Activated T-helper 9 cell treated with anti-CD3 and anti-CD28 coated beads, Interleukin-2, amount 50 U/mL, for 16 hours (primary cell): ENCODE data around the gene XYLT1.

Source experiments
- DNase-seq: peaks from one replicate; pipeline ENCODE4 v3.0.0-alpha.2; 2020; ENCODE audit warnings: low read depth

XYLT1 gene

GRCh38 chr16:17252064-17252463, 218.7 kb downstream of the XYLT1 start:
- no peak for DNase-seq

DNA sequence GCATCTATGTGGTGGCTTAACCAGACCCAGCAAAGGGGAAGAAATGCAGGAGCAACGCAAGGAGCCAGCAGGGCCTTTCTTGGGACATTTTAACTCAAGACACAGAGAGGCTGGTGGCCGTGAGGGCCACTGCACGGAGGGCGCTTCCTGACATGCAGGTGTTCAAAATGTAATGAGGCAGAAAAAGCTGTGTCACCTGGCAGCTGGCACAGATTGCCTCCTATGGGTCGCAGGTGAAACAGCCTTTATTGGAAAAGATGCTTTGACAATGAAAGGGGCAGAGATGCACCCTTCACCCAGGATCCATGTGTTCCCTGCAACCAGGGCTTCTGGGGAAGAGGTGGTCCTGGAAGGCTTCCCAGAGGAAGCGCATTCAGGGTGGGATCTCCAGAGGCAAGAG, 219.3 kb downstream of the XYLT1 start:
- DNase-seq, result no peak

- DNase-seq, result no peak
These were observed 223.6 kb downstream of the XYLT1 start for GRCh38 chr16:17246974-17247732.

- no peak for DNase-seq
These were observed 224.4 kb downstream of the XYLT1 start for GRCh38 chr16:17246268-17246885.

DNA sequence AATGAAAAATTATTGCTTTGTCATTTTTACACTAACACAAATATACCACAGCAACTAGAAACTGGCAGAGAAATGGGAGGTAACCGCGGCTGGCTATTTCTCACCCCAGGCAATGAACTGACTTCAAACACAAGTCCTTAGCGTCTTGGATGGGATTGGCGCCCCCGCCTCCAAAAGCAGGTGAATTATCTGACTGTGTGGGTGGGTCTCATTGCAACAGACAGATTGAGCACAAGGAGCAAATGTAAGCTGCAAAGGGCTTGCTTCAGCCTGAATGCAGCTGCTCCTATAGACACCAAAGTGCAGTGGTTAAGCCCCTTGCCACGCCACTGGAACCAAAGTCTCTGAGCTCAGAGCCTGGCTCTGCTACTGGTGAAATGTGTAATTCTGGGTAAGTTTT, 225.0 kb downstream of the XYLT1 start:
- no peak for DNase-seq

DNA sequence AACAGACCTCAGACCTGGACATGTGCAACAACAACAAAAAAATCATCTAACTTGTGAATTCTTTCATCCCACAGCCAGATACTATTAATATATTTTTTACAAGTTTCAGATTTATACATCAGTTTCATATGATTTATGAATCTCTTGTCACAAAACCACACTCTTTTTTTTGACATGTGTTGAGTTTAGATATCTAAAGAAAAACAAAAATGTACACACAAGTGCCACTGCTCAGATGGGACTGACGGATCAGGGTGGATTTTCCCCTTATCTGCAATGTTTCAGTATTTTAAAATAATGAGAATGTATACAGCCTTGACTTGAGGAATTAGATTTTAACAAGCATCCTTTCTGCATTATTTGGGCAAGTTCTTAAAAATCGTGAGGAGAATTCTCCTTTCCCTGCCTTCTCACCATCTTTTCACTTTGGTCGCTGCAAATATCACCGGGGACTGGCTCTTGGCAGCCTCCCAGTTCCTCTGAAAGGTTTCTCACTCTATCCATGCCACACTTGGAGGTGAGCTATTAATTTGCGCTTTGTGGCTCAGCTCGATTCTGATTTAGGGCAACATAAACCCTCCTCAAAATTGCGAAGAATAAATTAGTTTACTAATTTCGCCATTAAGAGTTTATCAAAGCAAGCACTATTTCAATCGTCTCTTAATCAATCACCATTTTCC, 225.7 kb downstream of the XYLT1 start:
- DNase-seq, result no peak

- DNase-seq, result no peak
These were observed 229.4 kb downstream of the XYLT1 start for GRCh38 chr16:17241264-17241835.

DNA sequence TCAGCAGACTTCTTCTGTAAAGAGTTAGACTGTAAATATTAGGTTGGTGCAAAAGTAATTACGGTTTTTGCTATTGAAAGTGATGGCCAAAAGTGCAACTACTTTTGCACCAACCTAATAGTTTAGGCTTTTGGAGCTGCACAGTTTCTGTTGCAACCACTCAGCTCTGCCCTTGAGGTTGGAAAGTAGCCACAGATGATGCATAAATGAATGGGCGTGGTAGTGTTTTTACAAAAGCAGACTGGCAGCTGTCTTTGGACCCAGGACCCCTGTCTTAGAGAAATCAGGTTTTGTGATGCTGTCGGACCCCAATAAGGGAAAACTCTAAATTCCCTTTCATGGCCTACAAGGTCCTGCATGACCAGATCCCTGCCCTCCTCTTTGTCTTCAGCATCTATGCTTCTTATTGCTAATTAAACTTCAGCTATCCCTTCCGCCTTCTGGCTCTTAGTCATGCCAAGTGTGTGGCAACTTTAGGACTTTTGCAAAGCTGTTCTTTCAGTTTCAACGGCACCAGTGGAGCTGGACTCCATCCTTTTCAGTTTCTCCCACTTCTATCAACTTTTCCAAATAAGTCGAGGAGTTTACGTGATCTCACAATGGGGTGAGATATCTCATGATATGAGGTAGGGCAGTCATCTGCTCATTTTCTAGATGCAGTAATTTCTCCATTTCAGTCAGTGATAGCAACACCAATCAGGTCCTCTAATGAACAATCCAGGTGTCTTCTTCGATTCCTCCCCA, 232.3 kb downstream of the XYLT1 start:
- DNase-seq, result no peak

GRCh38 chr16:17237350-17237944, 233.3 kb downstream of the XYLT1 start:
- no peak for DNase-seq

GRCh38 chr16:17235147-17235815, 235.5 kb downstream of the XYLT1 start:
- DNase-seq, result no peak

GRCh38 chr16:17233318-17234002, 237.3 kb downstream of the XYLT1 start:
- DNase-seq, result no peak

DNA sequence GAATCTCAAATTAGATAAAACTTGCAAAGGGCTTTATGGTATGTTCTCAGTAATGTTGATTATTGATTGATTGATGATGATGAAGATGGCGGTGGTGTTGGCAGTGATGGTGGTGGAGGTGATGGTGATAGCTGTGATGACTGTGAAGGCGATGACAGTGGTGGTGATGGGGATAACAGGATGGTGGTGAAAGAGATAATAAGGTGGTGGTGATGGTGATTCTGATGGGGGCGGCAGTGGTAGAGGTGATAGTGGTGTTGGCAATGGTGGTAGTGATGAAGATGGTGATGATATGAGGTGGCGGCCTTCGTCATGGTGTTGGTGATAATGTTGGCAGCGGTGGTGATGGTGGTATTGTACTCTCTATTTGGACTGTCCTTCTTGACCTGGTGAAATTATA, 238.3 kb downstream of the XYLT1 start:
- DNase-seq, result no peak

GRCh38 chr16:17231972-17232371, 238.8 kb downstream of the XYLT1 start:
- DNase-seq, result no peak

DNA sequence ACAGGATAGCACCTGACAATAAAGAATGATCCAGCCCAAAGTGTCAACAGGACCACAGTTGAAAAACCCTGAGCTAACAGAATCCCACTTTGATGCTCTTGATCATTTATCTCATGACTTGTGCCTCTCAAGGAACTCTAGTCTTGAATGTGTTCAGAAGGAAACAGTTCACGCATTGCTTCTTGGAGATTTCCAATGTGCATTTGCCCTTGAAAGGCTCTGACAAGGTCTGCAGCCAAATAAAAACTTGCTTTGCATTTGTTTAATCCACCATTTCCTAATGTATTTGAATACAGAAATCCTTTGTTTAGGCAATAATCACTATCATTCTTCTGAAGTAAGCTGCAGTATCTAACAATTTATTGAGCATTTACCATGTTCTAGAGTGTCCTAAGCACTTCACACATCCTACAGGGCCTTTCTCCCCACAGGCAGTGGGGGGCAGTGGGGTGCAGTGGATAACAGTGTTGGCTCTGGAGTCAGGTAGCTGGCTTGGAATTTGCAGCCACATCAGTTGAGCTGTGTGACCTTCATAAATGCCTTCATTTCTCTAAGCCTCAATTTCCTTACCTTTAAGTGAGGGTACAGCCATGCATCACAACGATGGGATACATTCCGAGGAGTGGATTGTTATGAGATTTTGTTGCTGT, 239.7 kb downstream of the XYLT1 start:
- DNase-seq, result no peak

DNA sequence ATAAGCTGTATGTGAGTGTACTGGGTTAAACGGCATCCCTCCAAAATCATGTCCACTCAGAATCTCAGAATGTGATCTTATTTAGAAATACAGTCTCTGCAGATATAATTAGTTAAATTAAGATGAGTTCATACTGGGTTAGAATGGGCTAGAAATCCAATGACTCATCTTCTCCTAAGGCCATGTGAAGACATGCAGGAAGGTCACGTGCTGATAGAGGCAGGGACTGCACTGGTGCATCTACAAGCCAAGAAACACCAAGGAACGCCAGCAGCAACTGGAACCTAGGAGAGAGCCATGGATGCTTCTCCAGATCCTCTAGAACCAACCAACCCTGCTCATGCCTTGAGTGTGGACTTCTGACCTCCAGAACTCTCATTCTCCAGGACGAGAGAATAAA, 241.0 kb downstream of the XYLT1 start:
- DNase-seq, result no peak

GRCh38 chr16:17229131-17229530, 241.6 kb downstream of the XYLT1 start:
- no peak for DNase-seq

DNA sequence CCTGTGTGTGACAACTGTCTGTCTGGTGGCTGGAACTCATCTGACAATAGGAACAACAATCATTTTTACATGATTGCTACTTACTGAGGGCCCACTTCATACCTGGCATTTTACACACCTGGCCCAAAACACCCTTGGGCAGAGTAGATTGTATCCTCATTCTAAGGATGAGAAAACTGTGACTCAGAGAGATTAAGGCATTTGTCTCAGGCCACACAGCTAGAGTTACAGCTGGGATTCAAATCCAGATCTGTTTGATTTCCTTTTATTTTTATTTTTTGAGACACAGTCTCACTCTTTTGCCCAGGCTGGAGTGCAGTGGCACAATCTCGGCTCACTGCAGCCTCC, 242.1 kb downstream of the XYLT1 start:
- no peak for DNase-seq

- DNase-seq, result no peak
These were observed 242.6 kb downstream of the XYLT1 start for GRCh38 chr16:17228048-17228707.

GRCh38 chr16:17227278-17227677, 243.5 kb downstream of the XYLT1 start:
- DNase-seq, result no peak

GRCh38 chr16:17225541-17225940, 245.2 kb downstream of the XYLT1 start:
- no peak for DNase-seq
